C4-2B (cell line): ENCODE data around the gene BRCC3.

Source experiments
- ZFX ChIP-seq: fragments of 450-650 bp; IDR thresholded peaks from 2 replicates; pipeline ENCODE4 v1.6.1; 2017
- TF ChIP-seq, protein P1 (sequence below): fragments of 450-650 bp; conservative IDR thresholded peaks from 2 replicates; pipeline ENCODE4 v1.5.1; 2017; ENCODE audit warnings: mild to moderate bottlenecking

DNA sequence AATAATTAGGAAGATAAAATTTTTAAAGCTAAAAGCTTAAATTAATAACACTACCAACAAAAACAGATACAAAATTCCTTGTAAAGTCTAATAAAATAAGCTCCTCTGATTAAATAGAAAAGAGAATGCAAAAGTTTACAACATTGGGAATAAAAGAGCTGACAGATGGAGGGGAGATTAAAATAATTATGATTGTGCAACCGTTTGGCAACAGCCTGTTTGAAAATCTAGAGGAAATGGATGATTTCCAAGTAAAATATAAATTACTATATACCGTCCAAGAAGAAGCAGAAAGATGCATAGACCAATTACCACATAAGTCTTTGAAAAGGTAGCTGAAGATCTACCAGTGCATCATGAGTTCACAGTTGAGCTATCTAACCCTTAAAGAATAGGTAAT lies 98.6 kb downstream of the BRCC3 start:
- TF ChIP-seq, protein P1, sequence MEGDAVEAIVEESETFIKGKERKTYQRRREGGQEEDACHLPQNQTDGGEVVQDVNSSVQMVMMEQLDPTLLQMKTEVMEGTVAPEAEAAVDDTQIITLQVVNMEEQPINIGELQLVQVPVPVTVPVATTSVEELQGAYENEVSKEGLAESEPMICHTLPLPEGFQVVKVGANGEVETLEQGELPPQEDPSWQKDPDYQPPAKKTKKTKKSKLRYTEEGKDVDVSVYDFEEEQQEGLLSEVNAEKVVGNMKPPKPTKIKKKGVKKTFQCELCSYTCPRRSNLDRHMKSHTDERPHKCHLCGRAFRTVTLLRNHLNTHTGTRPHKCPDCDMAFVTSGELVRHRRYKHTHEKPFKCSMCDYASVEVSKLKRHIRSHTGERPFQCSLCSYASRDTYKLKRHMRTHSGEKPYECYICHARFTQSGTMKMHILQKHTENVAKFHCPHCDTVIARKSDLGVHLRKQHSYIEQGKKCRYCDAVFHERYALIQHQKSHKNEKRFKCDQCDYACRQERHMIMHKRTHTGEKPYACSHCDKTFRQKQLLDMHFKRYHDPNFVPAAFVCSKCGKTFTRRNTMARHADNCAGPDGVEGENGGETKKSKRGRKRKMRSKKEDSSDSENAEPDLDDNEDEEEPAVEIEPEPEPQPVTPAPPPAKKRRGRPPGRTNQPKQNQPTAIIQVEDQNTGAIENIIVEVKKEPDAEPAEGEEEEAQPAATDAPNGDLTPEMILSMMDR: no peak
- TF ChIP-seq ZFX: no peak
